ENCODE results near the gene NAPB.

Gene NAPB

DNA sequence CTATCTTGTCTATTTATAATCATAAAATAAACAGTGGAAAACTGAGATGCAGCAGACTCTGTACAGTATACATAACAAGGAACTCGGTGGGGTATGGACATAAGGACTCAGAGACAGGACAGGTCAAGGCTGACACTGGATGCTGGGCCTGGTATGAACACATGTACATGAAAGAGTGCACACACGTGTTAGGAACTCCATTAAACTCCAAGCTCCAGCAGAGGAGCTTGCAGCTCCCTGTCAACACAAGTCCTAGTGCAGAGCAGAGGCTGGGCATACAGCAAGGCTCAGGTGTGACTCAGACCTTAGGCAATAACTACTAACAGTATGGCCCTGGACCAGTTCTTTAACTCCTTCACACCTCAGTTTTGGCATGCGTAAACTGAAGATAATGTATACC lies 17.1 kb downstream of the NAPB start:
- peak; percentile 34 for DNase-seq (ENCODE audit: low read depth)

DNA sequence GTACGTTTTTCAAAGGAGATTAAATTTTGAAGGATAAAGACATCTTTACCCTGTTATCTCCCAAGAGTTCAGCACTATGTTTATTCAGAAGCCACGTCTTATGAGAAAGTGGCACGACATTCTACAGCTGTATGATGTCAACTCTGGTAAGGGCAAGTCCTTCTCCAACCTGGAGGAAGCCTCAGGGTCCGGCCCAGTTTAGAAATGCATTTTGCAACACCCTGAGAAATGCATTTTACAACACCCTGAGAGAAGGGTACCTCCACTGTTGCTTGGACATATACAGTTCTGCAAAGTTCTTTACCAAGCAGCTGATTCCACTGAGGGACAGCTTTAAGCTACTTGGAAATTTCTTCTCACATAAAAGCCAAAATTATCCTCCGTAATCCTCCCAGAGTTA lies 17.5 kb downstream of the NAPB start:
- no peak for DNase-seq (ENCODE audit: low read depth)

DNA sequence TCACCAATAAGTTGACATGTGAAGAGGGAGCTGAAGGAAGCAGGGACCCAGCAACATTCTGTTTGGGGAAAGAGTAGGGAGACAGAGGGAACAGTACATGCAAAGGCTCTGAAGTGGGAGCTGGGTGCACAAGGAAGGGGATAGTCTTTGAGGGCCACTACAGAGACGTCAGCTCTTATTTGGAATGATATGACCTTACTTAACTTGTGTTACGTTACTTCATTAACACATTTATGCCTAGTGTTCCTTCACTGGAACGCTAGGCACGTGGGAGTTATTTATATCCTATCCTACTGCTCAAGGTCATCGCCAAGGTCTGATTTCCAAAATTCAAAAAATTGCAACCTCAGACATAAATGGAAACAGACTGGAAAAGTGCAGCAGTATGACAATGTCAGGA lies 20.2 kb downstream of the NAPB start:
- DNase-seq (ENCODE audit: low read depth): no peak

DNA sequence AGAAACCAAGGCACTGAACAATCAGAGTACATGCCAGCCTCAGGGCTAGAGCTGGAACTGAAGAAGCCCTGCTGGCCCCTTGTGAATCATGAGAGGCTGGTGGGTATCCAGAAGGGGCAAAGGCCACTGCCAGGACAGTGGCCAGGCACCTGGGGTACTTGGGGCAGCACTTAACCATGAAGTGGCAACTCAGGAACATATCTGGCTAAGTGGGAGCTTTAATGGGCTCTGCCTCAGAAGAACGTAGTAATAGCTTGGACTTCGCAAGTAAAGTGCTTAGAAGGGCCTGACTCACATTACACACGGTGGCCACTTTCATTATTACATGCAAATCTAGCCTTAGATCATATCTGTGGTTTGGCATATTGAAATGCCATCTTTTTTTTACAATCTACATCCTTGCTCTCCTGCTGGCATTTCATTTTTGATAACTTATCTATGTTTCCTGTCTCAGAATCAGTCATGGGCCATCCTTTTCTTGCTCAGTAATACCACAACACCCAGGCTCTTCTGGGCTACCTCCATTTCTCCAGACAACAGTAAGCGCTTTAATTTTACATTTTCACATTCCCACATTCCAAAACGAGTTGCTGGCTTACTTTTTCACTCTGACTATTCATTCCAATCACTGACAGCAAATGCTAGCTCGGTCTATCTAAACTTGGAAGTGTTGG lies 21.6 kb downstream of the NAPB start:
- peak; percentile 65 for DNase-seq (ENCODE audit: low read depth)

DNA sequence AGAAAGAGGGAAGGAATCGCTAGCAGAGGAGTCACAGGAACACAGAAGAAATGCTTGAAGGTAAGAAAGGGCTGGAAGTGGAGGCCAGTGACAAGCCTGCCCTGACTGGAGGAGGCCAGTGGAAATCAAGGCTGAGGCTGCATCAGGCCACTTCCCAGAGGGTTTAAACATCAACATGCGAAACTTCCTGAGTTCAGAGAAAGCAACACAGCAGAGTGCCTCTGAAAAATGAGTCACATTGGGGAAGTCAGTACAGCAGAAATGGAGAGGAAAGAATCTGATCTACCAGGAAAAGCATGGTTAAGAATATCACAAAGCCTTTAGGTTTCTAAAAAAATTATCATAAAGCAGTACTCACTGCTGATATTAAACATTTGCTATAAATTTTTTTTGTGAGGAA lies 23.3 kb downstream of the NAPB start:
- DNase-seq (ENCODE audit: low read depth): peak; percentile 55

DNA sequence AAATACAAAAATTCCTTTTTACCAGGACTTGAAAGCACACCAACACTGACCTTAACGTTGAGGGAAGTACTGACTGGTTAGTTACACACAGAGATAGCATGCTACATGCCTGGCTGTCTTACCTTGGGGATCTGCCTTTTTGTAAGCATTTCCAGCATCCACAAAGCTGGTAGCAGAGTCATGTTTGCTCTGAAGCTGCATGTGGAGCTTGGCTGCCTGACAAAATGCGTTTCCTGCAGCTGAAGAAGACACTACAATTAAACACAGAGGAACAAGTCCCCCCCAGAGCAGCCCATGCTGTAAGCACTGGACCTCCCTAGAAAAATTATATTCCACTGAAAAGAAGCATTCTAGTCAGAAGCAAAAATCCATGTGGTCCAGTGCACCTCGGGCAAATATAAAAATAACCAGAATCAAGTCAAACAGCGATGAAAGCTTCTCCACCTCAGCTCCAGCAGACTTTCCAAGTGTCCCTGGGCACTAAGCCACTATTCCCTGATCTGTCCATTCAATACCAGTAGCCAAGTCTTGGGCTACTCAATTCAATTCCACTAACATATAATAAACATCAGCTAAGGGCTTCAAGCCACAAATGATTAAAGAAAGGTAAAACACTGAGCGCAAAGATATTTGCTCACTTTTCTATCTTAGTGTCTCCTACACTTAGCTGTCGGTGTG lies 24.2 kb downstream of the NAPB start:
- DNase-seq (ENCODE audit: low read depth): no peak

DNA sequence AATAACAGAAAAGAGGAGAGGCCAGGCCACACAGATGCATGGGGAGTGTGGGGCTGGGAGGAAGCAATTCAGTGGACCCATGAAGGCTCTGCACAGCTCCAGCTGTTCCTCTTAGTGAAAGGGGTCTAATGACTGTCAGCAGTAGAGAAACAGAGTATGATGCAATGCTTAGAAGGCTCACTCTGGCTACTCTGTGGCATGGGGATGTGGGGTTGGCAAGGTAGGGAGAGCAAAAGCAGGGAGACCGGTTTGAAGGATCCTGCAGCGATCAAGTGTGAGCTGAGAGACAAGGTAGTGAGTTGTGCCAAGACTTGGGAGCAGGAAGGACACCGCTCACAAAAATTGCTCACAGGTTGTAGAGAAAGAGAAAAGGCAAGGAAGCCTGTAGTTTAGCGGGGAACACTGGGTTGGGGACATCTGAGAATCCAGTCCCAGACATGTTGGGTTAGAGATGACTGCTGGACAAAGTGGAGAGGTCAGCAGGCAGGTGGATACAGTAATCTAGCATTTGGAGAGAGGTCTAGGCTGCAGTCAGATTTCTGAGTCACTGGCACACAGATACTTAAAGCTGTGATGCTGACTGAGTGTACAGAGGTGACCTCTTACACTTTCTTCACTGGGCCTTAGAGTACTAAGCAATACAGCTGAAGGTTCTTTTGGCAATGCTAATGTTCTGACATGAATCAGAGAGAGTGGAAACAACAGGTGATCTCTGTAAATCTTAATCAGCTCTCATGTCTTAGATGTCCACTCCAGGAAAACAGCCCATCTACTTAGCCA lies 27.1 kb downstream of the NAPB start:
- no peak for DNase-seq (ENCODE audit: low read depth)

DNA sequence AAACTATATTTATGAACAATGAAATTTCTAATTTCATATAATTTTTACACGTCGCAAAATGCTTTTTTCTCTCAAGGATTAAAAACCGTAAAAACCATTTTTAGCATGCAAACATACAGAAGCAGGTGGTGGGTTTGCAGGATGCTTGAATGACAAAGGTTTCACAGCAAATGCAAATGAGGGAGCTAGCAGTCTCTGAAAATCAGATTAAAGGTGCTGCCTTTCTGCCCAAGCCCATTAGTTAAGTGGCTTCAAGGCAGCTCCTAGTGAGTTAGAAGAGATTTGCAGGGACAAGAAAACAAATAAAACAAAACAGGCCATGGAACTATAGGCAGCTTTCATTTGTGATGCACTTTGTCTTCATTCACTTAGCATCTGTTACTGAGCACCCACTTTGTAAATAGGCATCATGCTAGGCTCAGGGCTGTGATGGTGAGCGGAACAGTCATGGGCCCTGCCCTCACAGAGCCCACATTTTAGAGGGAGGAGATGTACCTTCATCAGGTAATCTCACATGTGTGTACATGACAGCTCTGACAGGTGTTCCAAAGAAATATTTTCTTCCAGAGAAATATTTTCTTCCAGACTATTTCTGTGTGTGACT lies 29.5 kb downstream of the NAPB start:
- DNase-seq (ENCODE audit: low read depth): no peak

DNA sequence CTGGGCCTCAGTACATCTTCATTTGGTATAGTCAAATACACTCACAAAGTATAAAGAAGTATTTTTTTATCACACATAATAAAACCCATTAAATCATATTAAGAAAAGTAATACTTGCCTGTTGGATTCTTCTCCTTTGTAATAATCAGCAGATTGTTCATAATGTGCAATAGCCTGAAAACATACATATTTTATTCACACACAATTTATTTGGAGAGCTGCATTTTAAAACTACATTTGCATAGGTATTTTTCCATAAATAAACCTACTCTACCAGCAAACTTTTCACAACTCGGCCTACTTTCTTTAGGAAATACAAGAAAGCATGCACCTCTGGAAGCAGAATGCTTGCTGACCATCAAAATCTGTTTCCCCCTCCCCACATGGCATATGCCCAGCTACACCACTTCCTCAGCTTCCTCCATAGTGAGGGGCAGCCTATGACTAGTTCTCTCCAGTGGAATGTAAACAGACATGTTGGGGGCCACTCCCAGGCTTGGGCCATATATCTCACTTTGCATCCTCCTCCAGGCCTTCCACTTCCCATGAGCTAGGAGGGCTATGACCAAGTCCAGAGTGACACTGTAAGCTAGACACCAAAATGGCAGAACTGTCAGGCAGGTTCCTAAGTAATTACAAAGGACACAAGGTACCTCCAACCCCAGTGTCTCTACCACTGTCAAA lies 31.1 kb downstream of the NAPB start:
- DNase-seq (ENCODE audit: low read depth): peak; percentile 18

DNA sequence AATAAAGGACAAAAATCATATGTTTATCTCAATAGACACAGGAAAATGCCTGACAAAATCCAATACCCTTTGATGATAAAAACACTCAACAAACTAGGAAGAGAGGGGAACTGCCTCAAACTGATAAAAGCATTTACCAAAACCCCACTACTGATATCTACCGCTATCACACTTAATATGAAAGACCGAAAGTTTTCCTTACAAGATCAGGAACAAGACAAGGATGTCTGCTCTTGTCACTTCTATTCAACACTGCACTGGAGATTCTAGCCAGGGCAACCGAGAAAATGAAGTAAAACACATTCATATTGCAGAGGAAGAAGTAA lies 34.2 kb downstream of the NAPB start:
- no peak for DNase-seq (ENCODE audit: low read depth)

DNA sequence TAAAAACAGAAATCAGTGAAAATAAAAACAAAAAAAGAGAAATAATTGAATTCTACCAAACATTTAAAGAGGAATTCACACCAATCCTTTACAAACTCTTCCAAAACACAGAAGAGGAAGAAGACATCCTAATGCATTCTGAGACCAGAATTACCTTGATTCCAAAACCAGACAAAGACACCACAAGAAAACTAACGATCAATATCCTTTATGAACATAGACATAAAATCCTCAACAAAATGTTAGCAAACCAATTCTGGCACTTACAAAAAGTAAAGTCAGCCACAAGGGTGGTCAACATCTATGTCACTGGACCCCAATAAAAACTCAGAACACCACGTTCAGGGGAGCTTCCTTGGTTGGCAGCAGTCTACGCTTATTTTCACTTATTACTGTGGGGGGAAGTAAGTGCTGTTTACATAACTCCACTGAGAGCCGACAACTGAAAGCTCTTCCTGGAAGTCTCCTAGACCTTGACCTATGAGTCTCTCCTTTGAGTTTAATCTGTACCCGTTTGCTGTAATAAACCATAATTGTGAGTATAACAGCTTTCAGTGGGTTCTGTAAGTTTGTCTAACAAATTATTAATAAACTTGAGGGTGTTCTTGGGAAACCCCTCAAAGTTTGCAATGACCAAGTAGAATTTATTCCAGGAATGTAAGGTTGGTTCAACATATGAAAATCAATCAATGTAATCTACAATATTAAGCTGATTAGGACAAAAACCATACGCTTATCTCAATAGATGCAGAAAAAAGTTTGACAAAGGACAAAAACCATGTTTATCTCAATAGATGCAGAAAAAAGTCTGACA lies 34.8 kb downstream of the NAPB start:
- no peak for DNase-seq (ENCODE audit: low read depth)

DNA sequence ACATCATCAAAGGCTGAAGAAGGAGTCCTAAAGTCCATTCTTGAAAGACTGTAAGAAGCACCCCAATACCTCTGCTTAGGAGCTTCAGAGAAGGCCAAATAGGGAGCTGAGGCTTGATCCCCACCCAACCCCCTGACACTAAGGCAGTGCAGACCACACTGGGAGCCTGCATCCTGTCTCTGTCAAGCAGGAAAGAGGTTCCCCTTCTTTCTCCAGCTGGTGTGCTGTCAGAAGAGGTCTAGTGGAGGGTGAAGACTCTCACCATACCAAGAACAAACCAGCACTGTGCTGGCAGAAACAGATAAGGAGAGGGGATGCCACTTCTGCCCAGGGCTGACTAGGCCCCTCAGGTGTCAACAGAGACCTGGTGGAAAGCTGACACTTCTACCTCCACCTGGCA lies 39.4 kb downstream of the NAPB start:
- no peak for DNase-seq (ENCODE audit: low read depth)

DNA sequence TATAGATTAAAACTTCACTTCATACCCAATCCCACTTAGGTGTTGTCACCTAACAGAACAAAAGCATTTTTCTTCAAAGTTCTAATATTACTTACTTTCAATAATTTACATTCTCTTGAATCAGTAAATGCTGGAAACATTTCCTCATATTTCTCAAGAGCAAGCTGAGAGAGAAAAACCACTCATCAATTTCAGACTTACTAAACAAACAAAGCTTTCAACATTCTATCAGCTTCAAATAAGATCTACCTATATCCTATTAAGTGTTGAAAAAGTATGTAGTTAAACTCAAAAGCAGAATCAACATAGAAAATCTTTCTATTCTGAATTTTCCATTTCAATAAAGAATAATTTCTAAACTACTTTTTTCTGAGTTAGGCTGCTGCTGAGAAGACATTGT lies 41.5 kb downstream of the NAPB start:
- no peak for DNase-seq (ENCODE audit: low read depth)

DNA sequence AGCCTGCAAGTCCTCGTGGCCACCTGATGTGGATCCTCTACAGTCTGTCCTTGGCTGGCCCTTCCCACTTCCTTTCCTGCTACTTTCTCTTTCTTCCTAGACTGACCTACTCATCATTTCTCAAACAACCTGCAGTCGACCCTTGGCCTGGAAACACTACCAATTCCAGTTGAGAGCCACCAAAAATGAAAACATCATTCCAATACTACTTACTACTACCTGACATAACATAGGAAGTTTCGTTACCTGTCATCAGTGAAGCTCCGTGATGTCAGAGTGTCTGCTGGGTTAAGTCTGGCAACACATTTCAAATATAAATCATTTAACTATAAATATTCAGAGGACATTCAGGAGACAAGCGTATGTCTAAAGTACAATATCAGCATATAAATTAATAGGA lies 45.5 kb downstream of the NAPB start:
- DNase-seq (ENCODE audit: low read depth): no peak

DNA sequence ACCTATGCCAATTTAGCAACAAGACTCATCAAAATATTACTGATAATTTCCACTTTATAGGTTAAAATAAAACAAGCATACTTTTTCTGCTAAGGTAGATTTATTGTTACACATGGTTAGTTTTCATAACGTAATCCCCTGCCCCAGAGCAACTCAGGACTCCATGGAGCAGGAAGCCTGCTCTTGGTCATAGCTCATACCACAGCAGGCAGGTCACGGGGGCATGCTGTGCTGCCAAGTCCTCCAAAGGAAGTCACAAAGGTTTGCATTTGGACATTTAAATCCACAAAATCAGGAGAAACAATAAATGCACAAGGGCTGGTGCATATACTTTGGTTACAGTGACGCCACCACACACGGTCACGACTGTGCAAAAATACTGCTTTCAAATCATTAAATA lies 46.8 kb downstream of the NAPB start:
- no peak for DNase-seq (ENCODE audit: low read depth)

DNA sequence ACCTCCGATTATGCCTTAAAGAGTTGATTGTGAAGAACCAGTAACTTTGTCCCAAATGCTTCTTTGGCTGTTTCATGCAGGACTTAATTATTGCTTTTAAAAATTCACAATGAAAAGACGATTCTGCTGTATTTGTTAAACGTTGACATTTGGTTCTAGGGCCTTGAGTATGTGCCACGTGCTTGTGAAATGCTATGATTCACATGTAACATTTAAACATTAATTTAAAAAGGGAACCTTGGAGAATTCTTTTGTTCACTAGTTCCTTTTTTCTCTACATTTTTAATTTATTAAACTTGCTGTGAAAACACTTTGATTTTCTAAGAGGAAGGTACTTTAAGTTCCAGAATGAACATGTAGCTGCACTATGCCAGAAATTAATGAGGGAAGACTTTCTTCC lies 49.8 kb downstream of the NAPB start:
- no peak for DNase-seq (ENCODE audit: low read depth)

DNA sequence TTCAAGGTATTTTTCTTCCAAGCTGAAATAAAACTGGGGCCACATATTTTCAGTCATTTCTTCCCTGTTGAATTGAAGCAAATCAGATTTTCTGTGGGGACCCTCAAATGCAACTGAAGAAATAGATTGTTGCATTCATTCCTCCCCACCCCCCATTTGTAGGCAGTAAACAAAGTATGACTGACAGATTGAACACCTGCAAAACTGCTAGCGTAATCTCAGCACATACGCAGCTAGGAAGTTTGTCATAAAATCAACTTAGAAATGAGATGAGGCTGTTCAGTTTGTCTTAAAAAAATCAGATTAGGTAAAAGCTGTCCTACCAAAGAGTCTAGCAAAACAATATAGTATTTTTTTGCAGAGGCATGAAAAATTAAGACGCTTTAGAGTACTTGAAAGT lies 50.4 kb downstream of the NAPB start:
- DNase-seq (ENCODE audit: low read depth): no peak

DNA sequence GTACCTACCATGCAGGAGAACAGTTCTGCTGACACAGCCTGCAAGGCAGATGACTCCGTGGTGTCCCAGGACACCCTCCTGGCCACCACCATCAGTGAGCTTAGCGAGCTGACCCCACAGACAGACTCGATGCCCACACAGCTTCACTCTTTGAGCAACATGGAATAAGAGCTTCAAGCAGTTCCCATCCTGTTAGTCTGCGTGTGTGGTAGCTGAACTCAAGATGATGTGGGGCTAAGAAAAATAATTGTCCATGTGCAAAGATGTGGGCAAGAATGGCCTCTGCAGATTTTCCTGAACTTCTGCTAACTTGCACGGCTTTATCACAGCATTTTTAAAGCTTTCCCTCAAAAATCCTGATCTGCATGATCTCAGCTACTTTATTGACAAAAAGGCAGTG lies 51.0 kb downstream of the NAPB start:
- no peak for DNase-seq (ENCODE audit: low read depth)

DNA sequence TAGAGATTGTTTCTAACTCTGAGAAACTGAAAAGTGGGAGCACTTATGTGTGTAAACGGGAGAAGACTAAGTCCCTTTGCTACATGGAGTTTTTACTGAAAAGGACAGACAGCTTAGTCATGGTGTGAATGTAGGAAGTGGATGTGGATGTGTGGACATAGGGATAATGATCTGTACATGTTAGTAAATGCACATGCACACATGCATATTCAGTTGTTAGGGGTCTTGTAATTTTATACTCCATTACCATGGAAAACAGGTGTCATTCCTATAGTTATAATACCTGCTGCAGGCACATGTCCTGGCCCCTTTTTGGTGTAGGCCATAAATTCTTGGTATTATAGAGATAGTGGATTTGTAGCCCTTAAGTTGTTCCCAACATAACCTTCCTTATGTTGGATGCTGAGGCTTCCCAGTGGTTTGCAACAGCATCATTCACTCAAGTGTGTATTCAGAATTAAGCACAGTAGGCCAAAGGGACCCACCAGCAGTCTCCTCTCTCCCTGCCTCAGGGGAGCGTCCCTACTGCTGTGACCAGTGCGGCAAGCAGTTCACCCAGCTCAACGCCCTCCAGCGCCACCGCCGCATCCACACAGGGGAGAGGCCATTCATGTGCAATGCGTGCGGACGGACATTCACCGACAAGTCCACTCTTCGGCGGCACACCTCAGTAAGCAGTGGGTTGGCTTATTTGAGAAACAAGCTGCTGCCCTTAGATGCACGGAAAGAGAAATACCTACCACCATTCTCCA lies 52.0 kb downstream of the NAPB start:
- no peak for DNase-seq (ENCODE audit: low read depth)

DNA sequence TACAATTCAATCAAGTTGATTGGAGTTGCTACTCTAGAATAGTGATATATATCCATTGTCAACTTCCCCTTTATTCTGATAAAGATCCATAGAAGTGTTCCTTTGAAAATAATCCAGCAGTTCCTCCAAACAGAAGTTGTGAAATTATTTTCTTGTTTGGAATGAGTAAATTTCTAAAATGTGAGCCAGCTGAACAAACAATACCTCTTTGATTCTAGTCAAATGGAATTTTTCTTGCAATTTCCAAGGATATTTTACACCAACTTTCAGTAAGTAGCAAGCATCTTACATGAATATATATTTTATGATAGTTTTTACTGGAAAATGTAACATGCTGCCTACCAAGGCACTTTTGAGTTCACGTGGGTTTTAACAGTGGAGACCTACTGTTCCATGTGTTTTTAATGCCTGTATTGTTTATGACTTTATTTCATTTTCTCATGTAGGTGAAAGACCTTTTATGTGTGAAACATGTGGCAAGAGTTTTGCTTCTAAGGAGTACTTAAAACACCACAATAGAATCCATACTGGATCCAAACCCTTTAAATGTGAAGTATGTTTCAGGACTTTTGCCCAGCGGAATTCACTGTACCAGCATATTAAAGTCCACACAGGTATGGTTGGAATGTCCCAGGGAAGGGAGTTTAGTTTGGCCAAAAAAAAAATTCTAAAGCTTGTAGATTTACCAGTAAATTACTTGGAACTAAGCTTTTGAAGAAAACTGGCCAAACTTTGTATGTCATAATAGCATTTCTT lies 52.8 kb downstream of the NAPB start:
- no peak for DNase-seq (ENCODE audit: low read depth)

Measured in ELR (cell line).